SU-DHL-6 (cell line): ENCODE results near the gene ARMH1.

Experiments
- H2AFZ ChIP-seq: fragments of 200-600 bp; sonication (generic); 2 replicates; pipeline ENCODE4 v1.6.1; 2014; ENCODE audit warnings: low read depth, mild to moderate bottlenecking, moderate library complexity, mixed read lengths, antibody characterized with exemption, low read length; ENCODE audit not compliant: severe bottlenecking
- H3F3A ChIP-seq: fragments of 200-600 bp; shearing (Covaris generic); 2 replicates; pipeline ENCODE4 v1.6.0; 2016; ENCODE audit warnings: antibody characterized with exemption, mild to moderate bottlenecking; ENCODE audit not compliant: insufficient read depth
- H3K27ac ChIP-seq: fragments of 200-600 bp; sonication (generic); 2 replicates; pipeline ENCODE4 v1.5.1; 2016; ENCODE audit warnings: low read depth, mild to moderate bottlenecking, low read length, moderate library complexity, mixed read lengths
- H3K27me3 ChIP-seq: fragments of 200-600 bp; sonication (generic), shearing (Covaris generic); 2 replicates; pipeline ENCODE4 v1.6.0; 2014; ENCODE audit warnings: mild to moderate bottlenecking, low read length
- H3K36me3 ChIP-seq: fragments of 200-600 bp; sonication (generic); 2 replicates; pipeline ENCODE4 v1.6.1; 2014; ENCODE audit warnings: mild to moderate bottlenecking, low read length, mixed read lengths
- H3K4me2 ChIP-seq: fragments of 300-600, 200-600 bp; shearing (Covaris generic), sonication (generic); 2 replicates; pipeline ENCODE4 v1.6.0; 2014; ENCODE audit warnings: low read length, low read depth, mild to moderate bottlenecking; ENCODE audit not compliant: poor library complexity, severe bottlenecking
- H3K4me3 ChIP-seq: fragments of 200-600 bp; sonication (generic); 2 replicates; pipeline ENCODE4 v1.5.1; 2014; ENCODE audit warnings: antibody characterized with exemption, low read length, mild to moderate bottlenecking, mixed read lengths; ENCODE audit not compliant: insufficient read depth, poor library complexity, severe bottlenecking
- H3K79me2 ChIP-seq: fragments of 200-600 bp; sonication (generic); 2 replicates; pipeline ENCODE4 v1.6.1; 2014; ENCODE audit warnings: mild to moderate bottlenecking, low read length, moderate library complexity; ENCODE audit not compliant: insufficient read depth
- H3K9ac ChIP-seq: fragments of 200-600 bp; sonication (generic); 2 replicates; pipeline ENCODE4 v1.7.0; 2014; ENCODE audit warnings: mild to moderate bottlenecking, low read length
- H3K9me2 ChIP-seq: fragments of 200-600 bp; sonication (generic); replicated peaks from 2 replicates; pipeline ENCODE4 v1.6.1; 2014; ENCODE audit warnings: low read length; ENCODE audit not compliant: insufficient read depth
- H3K9me3 ChIP-seq: fragments of 200-600 bp; sonication (generic); 2 replicates; pipeline ENCODE4 v1.6.1; 2014; ENCODE audit warnings: low read length, mixed read lengths; ENCODE audit not compliant: insufficient read depth
- H4K20me1 ChIP-seq: fragments of 200-600 bp; sonication (generic); 2 replicates; pipeline ENCODE4 v1.6.1; 2014; ENCODE audit warnings: low read depth, mild to moderate bottlenecking, antibody characterized with exemption, low read length, moderate library complexity, mixed read lengths
- CTCF ChIP-seq: fragments of 200-600 bp; sonication (generic); IDR thresholded peaks from one replicate; pipeline ENCODE4 v1.5.1; 2017; ENCODE audit warnings: antibody characterized with exemption, mild to moderate bottlenecking, low read length, moderate library complexity; ENCODE audit not compliant: insufficient read depth, poor library complexity, severe bottlenecking
- EZH2phosphoT487 ChIP-seq: fragments of 200-600 bp; sonication (generic), shearing (Covaris generic); conservative IDR thresholded peaks from 2 replicates; pipeline ENCODE4 v1.6.1; 2018; ENCODE audit warnings: mild to moderate bottlenecking, antibody characterized with exemption, low read length, moderate library complexity, mixed read lengths

The ARMH1 gene

GRCh38 chr1:44645476-44646244 is 28.9 kb upstream of the ARMH1 start:
- no peaks in the 10 kb centered on the region for H3K9me2 ChIP-seq
- H3K9me3 ChIP-seq = no peaks in the 10 kb centered on the region
- no peaks in the 10 kb centered on the region for H4K20me1 ChIP-seq
- H3K9ac ChIP-seq = no peak overlapping the region
- H3K4me2 ChIP-seq = no peak overlapping the region
- no peaks in the 10 kb centered on the region for H3K27me3 ChIP-seq
- H3F3A ChIP-seq = no peaks in the 10 kb centered on the region
- no peak overlapping the region for H2AFZ ChIP-seq
- H3K27ac ChIP-seq = no peak overlapping the region
- no peak for TF ChIP-seq CTCF
- TF ChIP-seq EZH2phosphoT487 = no peak
- H3K4me3 ChIP-seq = no peak overlapping the region
- H3K79me2 ChIP-seq = no peaks in the 10 kb centered on the region
- no peaks in the 10 kb centered on the region for H3K36me3 ChIP-seq

- H3K27me3 ChIP-seq = no peaks in the 10 kb centered on the region
- H3K4me3 ChIP-seq = no peak overlapping the region
- no peaks in the 10 kb centered on the region for H3F3A ChIP-seq
- no peaks in the 10 kb centered on the region for H3K36me3 ChIP-seq
- no peak for TF ChIP-seq EZH2phosphoT487
- no peak for TF ChIP-seq CTCF
- no peaks in the 10 kb centered on the region for H4K20me1 ChIP-seq
- no peak overlapping the region for H2AFZ ChIP-seq
- no peak overlapping the region for H3K4me2 ChIP-seq
- no peaks in the 10 kb centered on the region for H3K9me3 ChIP-seq
- no peaks in the 10 kb centered on the region for H3K79me2 ChIP-seq
- H3K9ac ChIP-seq = no peak overlapping the region
- H3K27ac ChIP-seq = no peak overlapping the region
- no peaks in the 10 kb centered on the region for H3K9me2 ChIP-seq
Measured at GRCh38 chr1:44646261-44647110, 28.0 kb upstream of the ARMH1 start.

- Histone ChIP-seq H3K4me3 (no peak overlapping the region), H3K4me2 (no peak overlapping the region), H3K9me3 (no peaks in the 10 kb centered on the region), H3K27me3 (no peaks in the 10 kb centered on the region), H3K79me2 (no peaks in the 10 kb centered on the region), H3K9me2 (no peaks in the 10 kb centered on the region), H3F3A (0 out of 2 replicates have a peak, but pooled peaks cover 8% of the 10 kb centered on the region), H3K27ac (no peak overlapping the region), H3K9ac (no peak overlapping the region), H4K20me1 (no peaks in the 10 kb centered on the region), H2AFZ (no peak overlapping the region), H3K36me3 (no peaks in the 10 kb centered on the region)
- TF ChIP-seq EZH2phosphoT487 (no peak), CTCF (no peak)
Measured at GRCh38 chr1:44647896-44648295, 26.6 kb upstream of the ARMH1 start.
